Testis (tissue), 3 donors: Measurements from ENCODE around the gene CDK5. TPM values are rescaled to one million over a fixed set of nuclear protein-coding genes. Genes with fewer than 3 reads are reported as not detected.

Experiments
- DNase-seq: peaks from one replicate; pipeline ENCODE4 v3.0.0-alpha.2; 2019
- H3K27ac ChIP-seq, 2 donors: fragments of 200-600 bp; sonication (generic); one replicate each; pipeline ENCODE4 v1.5.1; 2019
- H3K27me3 ChIP-seq: fragments of 200-600 bp; sonication (generic); one replicate; pipeline ENCODE4 v1.5.1; 2019
- H3K36me3 ChIP-seq: fragments of 200-600 bp; sonication (generic); one replicate; pipeline ENCODE4 v1.5.1; 2017; ENCODE audit warnings: low read depth; ENCODE audit errors: missing control alignments
- H3K4me1 ChIP-seq: fragments of 200-600 bp; sonication (generic); one replicate; pipeline ENCODE4 v1.5.1; 2019
- H3K4me3 ChIP-seq, 2 donors: fragments of 200-600 bp; sonication (generic); one replicate each; pipeline ENCODE4 v1.5.1; 2017 to 2019
- H3K9me3 ChIP-seq: fragments of 200-600 bp; sonication (generic); one replicate; pipeline ENCODE4 v1.5.1; 2017
- POLR2A ChIP-seq: fragments of 450-650 bp; IDR thresholded peaks from one replicate; pipeline ENCODE4 v1.6.1; 2017; ENCODE audit warnings: antibody characterized with exemption, mild to moderate bottlenecking, moderate library complexity
- WGBS, 2 donors: methylation state at CpG; one replicate each; pipeline ENCODE4 v1.1.5; 2018; 5-methylcytosine and 5-hydroxymethylcytosine counted together
- intact Hi-C: fragments of 100-400 bp; cut with DNase I; formaldehyde crosslinking; loops from one replicate; pipeline ENCODE4 v1.15.1; 2023; ENCODE audit warnings: low total_unique reads
- polyA plus RNA-seq: library from polyadenylated mRNA; stranded (reverse); fragments of 350-450 nt; fragmentation: Illumina TruSeq; extraction: RNeasy Lipid Tissue Mini Kit (QIAGEN cat#74804); gene quantifications from one replicate; pipeline ENCODE4 v1.2.3, GENCODE V29; 2014; ENCODE audit warnings: low read depth, low replicate concordance; ENCODE audit not compliant: insufficient read depth
- total RNA-seq, 2 donors: library from RNA; depleted of rRNA; stranded (reverse); fragments of >200 nt; gene quantifications; one replicate each; pipeline ENCODE4 v1.2.3, GENCODE V29; 2016
- TF ChIP-seq, protein P1 (sequence below), 3 experiments: fragments of 450-650 bp in 2 of 3; fragments of 200-600 bp in 1 of 3; sonication (generic) in 1 of 3; IDR thresholded peaks; one replicate each; pipeline ENCODE4 v1.5.1; 2016 to 2019; ENCODE audit warnings: antibody characterized with exemption in 3 of 3, mild to moderate bottlenecking in 2 of 3, moderate library complexity in 1 of 3

Gene CDK5
- total and polyA plus RNA-seq, 3 donors from 2014 or later = 7.1 to 15.4 (median 10.5) TPM

DNA sequence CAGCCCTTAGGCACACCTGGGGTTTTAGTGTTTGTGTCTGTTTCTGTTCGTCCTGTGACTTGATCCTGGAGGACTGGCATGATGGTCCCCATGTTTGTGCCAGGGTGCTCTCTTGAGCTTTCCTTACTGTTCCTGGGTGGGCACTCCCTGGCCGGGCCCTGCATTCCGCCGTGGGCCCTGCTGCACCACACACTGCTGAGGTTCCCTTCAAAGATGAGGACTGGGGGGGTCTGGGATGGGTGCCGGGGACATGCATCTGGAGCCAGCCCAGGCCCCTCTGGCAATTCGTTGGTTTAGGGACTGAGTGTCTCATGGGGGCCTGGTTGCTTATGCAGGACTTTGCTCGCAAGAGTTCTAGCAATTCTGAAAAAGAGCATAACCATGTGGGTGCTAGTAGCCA, 33.3 kb upstream of the CDK5 start:
- Histone ChIP-seq H3K27me3 (no peaks in the 10 kb centered on the region), H3K36me3 (no peaks in the 10 kb centered on the region), H3K9me3 (no peaks in the 10 kb centered on the region), H3K4me3 (no peak overlapping the region), H3K27ac (no peak overlapping the region), H3K4me1 (peaks cover 26% of the 10 kb centered on the region)
- DNase-seq = no peak
- intact Hi-C loops = no loop called here
- WGBS, 2 donors = 90 to 93% methylated on average over 4 to 7 of the region's 7 CpGs
- TF ChIP-seq POLR2A = no peak
- TF ChIP-seq, protein P1, sequence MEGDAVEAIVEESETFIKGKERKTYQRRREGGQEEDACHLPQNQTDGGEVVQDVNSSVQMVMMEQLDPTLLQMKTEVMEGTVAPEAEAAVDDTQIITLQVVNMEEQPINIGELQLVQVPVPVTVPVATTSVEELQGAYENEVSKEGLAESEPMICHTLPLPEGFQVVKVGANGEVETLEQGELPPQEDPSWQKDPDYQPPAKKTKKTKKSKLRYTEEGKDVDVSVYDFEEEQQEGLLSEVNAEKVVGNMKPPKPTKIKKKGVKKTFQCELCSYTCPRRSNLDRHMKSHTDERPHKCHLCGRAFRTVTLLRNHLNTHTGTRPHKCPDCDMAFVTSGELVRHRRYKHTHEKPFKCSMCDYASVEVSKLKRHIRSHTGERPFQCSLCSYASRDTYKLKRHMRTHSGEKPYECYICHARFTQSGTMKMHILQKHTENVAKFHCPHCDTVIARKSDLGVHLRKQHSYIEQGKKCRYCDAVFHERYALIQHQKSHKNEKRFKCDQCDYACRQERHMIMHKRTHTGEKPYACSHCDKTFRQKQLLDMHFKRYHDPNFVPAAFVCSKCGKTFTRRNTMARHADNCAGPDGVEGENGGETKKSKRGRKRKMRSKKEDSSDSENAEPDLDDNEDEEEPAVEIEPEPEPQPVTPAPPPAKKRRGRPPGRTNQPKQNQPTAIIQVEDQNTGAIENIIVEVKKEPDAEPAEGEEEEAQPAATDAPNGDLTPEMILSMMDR (IDR thresholded peaks at IDR 0.05) = no peak

DNA sequence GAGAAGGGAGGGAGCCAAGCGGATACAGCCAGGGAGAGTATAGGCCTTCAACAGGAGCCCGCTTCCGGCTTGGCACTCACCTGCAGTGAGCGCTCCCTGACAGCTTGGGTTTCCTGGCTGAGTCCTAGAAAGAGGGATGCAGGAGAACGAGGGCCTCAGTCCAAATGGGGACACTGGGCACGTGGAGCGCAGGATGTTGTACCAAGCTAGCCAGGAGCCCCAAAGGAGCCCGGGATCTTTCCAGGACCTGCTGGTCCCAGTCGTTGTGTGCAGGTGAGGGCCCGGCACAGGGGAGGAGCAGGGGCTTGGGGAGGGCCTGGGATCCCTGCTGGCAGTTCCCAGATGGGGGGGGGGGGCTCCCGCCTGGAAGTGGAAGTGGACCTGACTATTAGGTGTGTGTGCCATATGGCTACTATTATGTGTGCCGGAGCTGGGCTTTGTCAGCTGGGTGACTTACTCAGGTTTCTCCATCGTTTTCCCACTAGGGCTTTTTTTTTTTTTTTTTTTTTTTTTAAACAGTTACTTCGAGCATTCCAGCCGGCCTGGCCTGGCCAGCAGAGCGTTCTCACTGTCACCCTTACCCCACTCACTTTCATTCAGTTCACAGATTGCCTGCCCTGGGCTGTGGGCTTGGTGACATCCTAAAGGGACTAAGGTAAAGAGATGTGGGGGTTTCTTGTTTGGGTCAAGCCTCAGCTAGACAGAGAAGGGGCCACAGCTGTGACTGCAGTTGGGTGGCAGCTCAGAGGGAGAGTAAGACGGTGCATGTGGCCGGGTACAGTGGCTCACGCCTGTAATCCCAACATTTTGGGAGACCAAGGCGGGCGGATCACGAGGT, 32.4 kb upstream of the CDK5 start:
- WGBS, 2 donors = 70 to 75% methylated on average over 19 to 22 of the region's 22 CpGs
- DNase-seq = no peak
- no peak overlapping the region for H3K4me3 ChIP-seq

DNA sequence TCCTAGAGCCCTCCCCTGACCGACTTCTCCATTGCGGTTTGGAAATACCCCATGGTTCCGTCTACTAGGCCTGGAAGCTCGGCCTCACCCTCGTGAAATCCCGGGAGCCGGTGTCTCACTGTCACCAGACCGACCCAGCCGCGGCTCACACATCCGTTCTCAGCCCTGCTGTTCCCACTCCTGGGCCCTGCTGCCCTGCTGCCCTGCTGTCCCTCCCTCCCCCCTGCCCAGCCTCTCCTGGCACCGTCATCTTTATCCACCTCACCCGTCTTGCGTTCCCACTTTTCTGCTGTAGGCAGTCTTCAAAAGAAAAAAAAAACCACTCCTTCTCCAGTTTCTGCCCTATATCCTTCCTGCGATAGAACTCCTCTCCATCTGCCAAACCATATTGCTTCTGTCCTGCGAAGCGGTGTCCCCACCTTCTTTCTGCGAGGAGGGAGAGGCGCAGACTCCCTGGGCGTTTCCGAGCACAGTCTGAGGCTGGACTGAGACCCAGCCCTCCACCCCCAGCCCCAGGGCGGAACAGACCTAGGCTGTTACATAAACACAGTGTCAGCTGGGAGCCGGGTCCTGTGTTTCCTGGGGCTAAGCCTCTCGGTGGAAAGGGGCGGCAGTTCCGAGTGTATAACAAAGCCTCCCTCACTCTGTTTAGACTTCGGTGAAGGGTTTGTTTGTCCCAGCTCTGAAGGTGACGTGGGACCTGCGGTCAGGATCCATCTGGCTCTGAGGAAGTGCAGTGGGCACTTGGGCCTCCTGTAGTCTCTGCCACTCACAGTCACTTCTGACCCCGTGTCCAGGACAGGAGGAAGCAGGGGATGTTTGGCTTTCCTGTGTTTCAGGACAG, 31.4 kb upstream of the CDK5 start:
- H3K36me3 ChIP-seq = no peaks in the 10 kb centered on the region
- TF ChIP-seq, protein P1 (IDR thresholded peaks at IDR 0.05) = no peak
- TF ChIP-seq POLR2A = no peak
- H3K27ac ChIP-seq = peak overlapping the region; percentile 70 to 84
- no peaks in the 10 kb centered on the region for H3K9me3 ChIP-seq
- no peaks in the 10 kb centered on the region for H3K27me3 ChIP-seq
- DNase-seq = peak; percentile 73
- H3K4me3 ChIP-seq = no peak overlapping the region
- intact Hi-C loops = no loop called here
- H3K4me1 ChIP-seq = peaks cover 32% of the 10 kb centered on the region
- WGBS, 2 donors = 30 to 48% methylated on average over 30 of the region's 30 CpGs

More for the DNA sequence above, 32.4 kb upstream of the CDK5 start:
- TF ChIP-seq, protein P1 (IDR thresholded peaks at IDR 0.05) = no peak
- no peak for TF ChIP-seq POLR2A
- intact Hi-C loops = no loop called here
- Histone ChIP-seq H3K27ac (peak overlapping the region; percentile 70 to 84), H3K36me3 (no peaks in the 10 kb centered on the region), H3K9me3 (no peaks in the 10 kb centered on the region), H3K4me1 (peaks cover 32% of the 10 kb centered on the region), H3K27me3 (no peaks in the 10 kb centered on the region)

GRCh38 chr7:151088019-151088855, 30.5 kb upstream of the CDK5 start:
- intact Hi-C loops = no loop called here
- DNase-seq = no peak
- TF ChIP-seq, protein P1 (IDR thresholded peaks at IDR 0.05) = no peak
- TF ChIP-seq POLR2A = no peak

More at GRCh38 chr7:151088019-151088855, 30.5 kb upstream of the CDK5 start:
- H3K4me1 ChIP-seq = peaks cover 32% of the 10 kb centered on the region
- no peaks in the 10 kb centered on the region for H3K9me3 ChIP-seq
- no peaks in the 10 kb centered on the region for H3K36me3 ChIP-seq
- H3K27ac ChIP-seq = peak overlapping the region; percentile 70 to 84
- H3K4me3 ChIP-seq = peak overlapping the region; percentile 48 to 80
- 25 to 26% methylated on average over 15 to 16 of the region's 16 CpGs for WGBS, 2 donors
- no peaks in the 10 kb centered on the region for H3K27me3 ChIP-seq
